HG03175 (cell line): ENCODE data around the gene NXPH3.

Experiments used
- ATAC-seq: cut with Tn5 transposase; IDR thresholded peaks from one replicate; pipeline ENCODE4 v1.9.1; 2021; ENCODE audit warnings: mild to moderate bottlenecking, moderate library complexity; ENCODE audit not compliant: unreplicated experiment

NXPH3 gene

DNA sequence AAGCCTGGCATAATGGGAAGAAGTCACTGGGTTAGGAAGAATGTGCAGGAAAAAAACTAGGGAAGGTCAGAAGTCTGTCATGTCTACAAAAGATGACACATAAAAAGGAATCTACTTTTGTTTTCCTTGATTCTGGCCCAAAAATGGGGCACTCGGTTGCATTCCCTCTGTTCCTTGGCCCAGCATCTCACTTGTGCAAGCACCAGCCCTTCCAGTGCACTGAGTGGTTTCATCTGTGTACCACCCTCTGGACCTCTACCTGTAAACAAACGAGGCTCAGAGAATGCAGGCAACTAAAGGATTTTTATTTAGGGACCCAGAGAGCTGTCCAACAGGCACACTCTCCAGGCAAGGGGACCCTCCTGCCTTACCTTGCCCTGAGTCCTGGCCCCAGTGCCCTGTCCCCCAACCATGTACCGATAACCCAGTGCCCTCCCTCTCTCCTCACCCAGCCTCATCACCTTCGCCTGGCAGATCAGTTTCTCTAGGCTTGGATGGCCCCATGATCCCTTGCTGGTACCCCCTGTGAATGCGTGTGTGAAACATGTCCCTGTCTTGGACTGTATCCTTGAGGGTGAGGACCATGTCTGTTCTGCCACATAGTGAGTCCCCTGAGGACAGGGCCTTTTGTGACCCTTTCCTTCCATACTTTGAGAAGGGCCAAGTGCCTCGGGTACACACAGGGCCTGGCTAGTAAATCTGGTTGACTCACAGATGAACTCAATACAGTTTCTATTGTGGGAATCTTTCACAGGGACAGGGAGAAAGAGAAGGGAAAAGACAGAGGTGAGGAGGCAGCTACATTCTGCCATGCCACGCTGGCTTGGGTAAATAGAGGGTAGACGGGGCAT, 13.3 kb downstream of the NXPH3 start:
- ATAC-seq, result no peak

GRCh38 chr17:49589577-49589927, 13.9 kb downstream of the NXPH3 start:
- ATAC-seq, result no peak

- ATAC-seq, result no peak
Observed at GRCh38 chr17:49590874-49591273, 15.2 kb downstream of the NXPH3 start.

- no peak for ATAC-seq
Observed at GRCh38 chr17:49592263-49592662, 16.6 kb downstream of the NXPH3 start.

DNA sequence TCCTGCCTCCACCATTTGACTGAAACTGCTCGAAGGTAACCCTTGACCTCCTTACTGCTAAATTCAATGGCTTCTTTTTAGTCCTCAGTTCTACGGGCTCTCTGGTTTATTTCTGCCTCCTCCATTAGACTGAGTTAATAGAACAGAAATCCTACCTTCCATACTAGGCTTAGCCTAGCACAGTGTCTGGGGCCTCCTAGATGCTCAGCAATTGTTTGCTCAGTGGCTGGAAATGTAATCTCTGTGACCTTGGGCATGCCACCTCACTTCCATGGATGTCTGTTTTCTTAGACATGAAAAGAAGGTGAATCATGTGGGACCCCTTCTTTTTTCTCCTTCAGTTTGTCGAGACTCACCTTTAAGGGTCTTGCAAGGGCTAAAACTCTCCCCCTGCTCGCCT, 19.7 kb downstream of the NXPH3 start:
- no peak for ATAC-seq

- no peak for ATAC-seq
Observed at GRCh38 chr17:49595980-49596379, 20.3 kb downstream of the NXPH3 start.

DNA sequence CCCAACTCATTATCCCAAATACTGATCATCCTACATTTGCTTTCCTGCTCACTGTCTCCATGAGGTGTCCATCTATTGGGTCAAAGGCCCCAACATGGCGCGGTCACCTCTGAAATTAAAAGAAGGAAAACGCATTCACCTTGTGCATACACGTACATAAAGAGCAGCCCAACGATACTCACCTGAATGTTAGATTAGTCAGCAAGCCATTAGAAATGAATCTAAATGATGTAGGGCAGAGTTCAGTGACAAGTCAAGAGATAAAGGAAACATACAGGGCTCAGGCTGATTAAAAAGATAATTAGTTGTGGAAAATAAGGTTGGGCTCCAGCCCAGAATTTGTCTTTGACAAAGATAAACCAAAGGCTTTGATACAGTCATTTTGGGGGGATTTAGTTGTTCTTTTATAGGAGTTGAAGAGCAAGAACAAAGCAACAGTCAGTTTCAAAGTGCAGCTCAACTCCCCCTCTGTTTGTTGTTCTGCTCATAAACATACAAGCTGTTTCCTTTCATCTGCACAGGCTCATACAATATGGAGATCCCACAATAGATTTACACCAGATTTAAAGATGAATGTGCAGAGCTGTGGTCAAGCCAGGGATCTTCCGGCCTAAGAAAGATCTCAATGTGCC, 21.1 kb downstream of the NXPH3 start:
- ATAC-seq, result no peak

DNA sequence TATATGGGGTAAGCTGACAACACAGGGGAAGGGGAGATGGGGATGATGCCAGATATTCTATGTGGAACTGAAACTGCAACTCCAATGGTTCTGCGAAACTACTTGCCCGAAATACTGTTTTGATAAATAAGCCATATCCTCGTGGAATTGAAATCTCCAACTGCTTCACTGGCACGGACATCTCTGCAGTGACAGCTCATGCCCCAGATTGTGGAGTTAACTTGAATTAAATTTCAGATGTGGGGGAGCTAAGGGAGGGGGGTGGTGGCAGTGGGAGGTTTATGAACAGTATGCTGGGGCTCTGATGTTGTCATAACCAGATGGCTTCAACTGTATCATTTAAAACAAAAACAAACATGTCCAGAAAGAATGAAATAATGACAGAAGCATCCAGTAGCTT, 21.8 kb downstream of the NXPH3 start:
- no peak for ATAC-seq

DNA sequence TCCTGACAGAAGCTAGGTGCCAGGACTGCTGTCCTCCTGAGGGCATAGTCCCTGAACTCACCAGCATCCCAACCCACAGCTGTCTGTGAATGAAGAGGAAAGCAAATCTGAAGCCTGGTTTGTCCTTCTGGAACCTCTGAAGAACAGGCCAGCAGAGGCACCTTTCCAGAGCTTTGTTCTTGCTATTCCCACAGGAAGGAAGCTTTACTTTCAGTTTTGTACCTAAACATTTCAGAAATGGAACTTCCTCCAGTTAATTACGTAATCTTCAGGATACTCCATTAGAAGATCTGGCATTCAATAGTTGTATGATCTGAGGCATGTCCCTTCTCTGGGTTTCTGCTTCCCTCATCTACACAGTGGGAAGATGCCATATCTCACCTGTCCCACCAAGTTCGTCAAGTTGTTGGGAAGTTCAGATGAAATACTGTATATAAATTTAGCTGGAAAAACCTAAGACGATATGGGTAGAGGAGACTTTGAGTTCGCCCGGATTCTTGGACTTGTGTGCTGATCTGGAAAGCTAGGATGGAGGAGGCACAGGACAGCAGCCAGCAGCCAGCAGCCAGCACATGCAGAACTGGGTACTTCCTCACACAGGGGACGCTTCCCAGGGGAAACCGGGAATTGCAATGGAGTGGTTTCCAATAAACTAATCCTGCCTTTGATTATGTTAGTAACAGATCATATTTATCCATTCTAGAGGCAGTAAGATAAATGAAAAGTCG, 22.4 kb downstream of the NXPH3 start:
- ATAC-seq, result no peak

DNA sequence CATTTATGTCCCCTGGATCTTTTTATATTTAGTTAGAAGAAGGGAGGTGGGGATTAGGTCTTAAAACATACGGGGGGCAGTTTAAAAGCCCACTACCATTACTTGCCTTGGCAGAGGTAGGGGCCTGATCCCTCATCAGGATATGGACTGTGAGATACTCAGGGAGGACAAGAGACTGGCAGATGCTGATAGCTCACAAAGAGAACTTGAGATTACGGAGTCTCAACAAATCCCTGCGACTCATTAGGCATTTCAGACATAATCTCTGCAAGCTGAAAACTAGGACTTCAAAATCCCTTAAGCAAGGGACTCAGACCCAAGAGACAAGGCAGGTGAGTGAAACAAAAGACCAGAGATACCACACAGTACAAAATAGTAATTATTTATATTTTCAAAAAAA, 23.2 kb downstream of the NXPH3 start:
- no peak for ATAC-seq

DNA sequence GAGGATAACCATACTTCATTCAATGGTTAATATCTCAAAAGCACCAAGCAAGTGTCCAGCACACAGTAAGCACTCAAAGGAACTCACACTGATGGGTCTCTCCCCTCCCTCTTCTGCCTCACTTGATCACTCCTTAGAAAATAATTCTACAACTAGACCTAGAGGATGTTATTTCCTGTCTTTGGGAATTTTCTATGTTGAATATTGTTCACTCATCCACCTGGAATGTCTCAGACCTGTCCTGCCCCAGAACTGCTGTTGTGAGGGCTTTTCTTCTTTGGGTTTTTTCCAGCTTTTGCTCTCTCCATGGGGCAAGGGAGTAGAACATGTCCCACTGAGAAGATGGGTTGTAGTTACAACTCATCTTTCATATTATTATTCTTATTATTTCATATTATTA, 25.3 kb downstream of the NXPH3 start:
- no peak for ATAC-seq

DNA sequence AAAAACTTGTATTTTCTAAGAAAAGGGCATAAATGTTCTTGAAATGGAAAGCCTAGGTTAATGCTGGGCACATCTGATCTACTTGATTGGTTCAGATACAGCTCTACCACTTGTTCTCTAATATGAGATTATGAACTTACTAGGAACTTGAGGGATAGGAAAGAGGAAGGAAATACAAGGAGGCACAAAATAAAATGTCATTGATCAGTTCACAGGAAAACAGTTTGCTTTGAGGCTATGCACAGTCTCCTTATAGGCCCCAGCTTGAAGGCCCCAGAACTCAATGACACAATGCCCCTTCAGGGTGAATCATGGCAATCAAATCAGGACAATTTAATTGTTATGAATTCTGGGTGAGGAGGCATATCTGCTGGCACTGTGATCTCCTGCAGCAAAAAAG, 27.1 kb downstream of the NXPH3 start:
- ATAC-seq, result no peak

- ATAC-seq, result no peak
Observed at GRCh38 chr17:49603238-49603637, 27.6 kb downstream of the NXPH3 start.

- no peak for ATAC-seq
Observed at GRCh38 chr17:49603720-49604119, 28.0 kb downstream of the NXPH3 start.

- ATAC-seq, result no peak
Observed at GRCh38 chr17:49604314-49604869, 28.7 kb downstream of the NXPH3 start.

DNA sequence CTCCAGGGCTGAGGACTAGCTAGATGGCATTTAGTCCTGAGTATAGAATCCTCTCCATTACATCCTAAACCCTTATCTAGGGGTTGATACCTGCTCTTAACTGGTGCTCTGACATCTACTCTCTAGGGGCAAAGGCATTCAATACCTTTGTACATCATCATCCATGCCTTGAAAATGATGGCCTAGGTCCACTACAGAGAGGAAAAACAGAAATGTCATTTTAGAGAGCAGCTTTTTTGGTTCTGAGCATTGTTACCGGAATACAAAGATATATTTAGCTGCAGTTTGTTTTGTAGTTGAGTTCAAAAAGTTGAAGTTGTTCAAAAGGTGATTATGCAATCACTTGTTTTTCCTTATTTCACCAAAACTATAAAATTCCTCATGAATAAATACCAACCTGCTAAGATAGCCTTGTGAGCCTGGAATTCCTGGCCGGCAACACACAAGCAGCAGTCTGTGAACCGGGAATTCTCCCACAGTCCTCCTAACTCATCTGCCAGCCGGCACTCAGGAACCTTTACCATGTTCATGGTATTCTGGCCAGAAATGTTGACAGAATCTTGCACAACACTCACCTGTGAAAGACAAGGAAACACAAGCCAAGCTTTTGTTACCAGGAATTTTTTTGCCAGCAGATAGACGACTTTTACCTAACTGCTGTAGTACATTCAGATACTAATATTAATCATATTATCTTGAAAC, 35.4 kb downstream of the NXPH3 start:
- no peak for ATAC-seq

DNA sequence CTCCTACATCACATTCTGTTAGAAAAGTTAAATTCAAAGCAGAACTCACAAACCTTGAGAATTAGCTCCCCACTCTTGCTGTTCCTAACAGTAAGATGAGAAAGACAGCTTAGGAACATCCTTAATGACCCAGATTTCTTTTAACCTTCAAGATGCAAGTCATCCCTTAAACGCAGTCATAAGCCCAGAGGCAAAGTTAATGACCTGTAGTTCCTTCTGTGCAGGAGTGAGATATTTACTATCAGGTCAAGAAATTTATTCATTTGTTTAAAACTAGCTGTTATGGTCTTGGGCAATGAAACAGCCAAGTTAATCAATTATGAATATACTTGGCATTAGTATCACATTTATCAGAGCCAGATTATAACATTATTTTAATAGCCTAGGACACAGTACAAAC, 37.1 kb downstream of the NXPH3 start:
- ATAC-seq, result no peak

GRCh38 chr17:49613182-49613800, 37.6 kb downstream of the NXPH3 start:
- no peak for ATAC-seq

DNA sequence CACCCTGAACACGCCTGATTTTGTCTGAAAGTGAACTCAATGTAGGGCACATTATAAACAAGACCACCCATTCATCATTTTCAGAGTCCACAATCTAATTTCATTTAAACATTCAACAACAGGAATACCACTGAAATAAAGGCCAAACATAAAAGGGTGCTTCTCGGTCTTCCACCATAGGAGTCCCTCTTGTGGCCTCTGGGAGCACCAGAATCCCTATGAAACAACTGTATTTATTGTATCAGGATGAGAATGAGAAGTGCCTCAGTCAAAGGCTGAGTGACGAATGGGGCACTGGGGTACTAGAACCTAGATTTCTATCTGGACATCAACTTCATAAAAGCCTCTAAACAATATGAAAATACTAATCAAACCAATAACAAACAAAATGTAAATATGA, 40.4 kb downstream of the NXPH3 start:
- ATAC-seq, result no peak

GRCh38 chr17:49616601-49617131, 41.0 kb downstream of the NXPH3 start:
- no peak for ATAC-seq
